Kidney (tissue), 22 donors: ENCODE data around the gene PTAFR. TPM values are rescaled to one million over a fixed set of nuclear protein-coding genes. Genes with fewer than 3 reads are reported as not detected.

ENCODE experiments used
- DNase-seq, 5 donors: peaks; one replicate each; pipeline ENCODE4 v3.0.0-alpha.2; 2013 to 2020
- FAIRE-seq: peaks from 2 replicates; lab custom pipeline; 2012; peaks lifted over from hg19 to GRCh38; lab: Jason Lieb, UNC
- H3K27ac ChIP-seq, 2 donors: one replicate each; pipeline ENCODE4 v1.7.0; 2013; ENCODE audit warnings: low read depth in 2 of 2, low read length in 2 of 2, inconsistent platforms in 1 of 2
- H3K27me3 ChIP-seq: one replicate; pipeline ENCODE4 v1.7.1; 2013; ENCODE audit warnings: low read length, inconsistent platforms; ENCODE audit not compliant: control insufficient read depth, insufficient read depth
- H3K36me3 ChIP-seq, 3 donors: one replicate each; pipeline versions ENCODE4 v1.7.0 to v1.7.1; 2013; ENCODE audit warnings: low read length in 3 of 3, control low read depth in 1 of 3, inconsistent platforms in 1 of 3; ENCODE audit not compliant: insufficient read depth in 3 of 3, control insufficient read depth in 2 of 3
- H3K4me1 ChIP-seq, 3 donors: one replicate each; pipeline versions ENCODE4 v1.7.0 to v1.7.1; 2013; ENCODE audit warnings: low read length in 3 of 3, inconsistent platforms in 1 of 3, low read depth in 1 of 3; ENCODE audit not compliant: control insufficient read depth in 2 of 3, insufficient read depth in 2 of 3
- H3K4me3 ChIP-seq, 3 donors: one replicate each; pipeline versions ENCODE4 v1.7.0 to v1.8.1; 2013; ENCODE audit warnings: low read length in 3 of 3, control low read depth in 1 of 3, inconsistent platforms in 1 of 3
- H3K9ac ChIP-seq, 3 donors: one replicate each; pipeline versions ENCODE4 v1.7.0 to v1.7.1; 2013; ENCODE audit warnings: low read length in 3 of 3, control low read depth in 1 of 3, inconsistent platforms in 1 of 3
- H3K9me3 ChIP-seq, 3 donors: one replicate each; pipeline versions ENCODE4 v1.7.0 to v1.7.1; 2013; ENCODE audit warnings: low read length in 3 of 3, control low read depth in 1 of 3, inconsistent platforms in 1 of 3; ENCODE audit not compliant: control insufficient read depth in 2 of 3, insufficient read depth in 1 of 3
- intact Hi-C: fragments of 100-400 bp; cut with DNase I; formaldehyde crosslinking; loops from one replicate; pipeline ENCODE4 v1.11.1; 2022
- long read RNA-seq, 10 donors: library from polyadenylated mRNA in 1 of 10; unstranded in 1 of 10; transcript quantifications; one replicate each; pipeline ENCODE4 v2.0.0 and lab custom pipeline, GENCODE V29; 2021 to 2026
- polyA plus RNA-seq: library from polyadenylated mRNA; stranded (reverse); fragments of 350-450 nt; fragmentation: Illumina TruSeq; extraction: RNeasy Lipid Tissue Mini Kit (QIAGEN cat#74804); gene quantifications from one replicate; pipeline ENCODE4 v1.2.3, GENCODE V29; 2014; ENCODE audit warnings: low read depth, low replicate concordance; ENCODE audit not compliant: insufficient read depth
- total RNA-seq: library from RNA; stranded (reverse); fragmentation: NEBNext Ultra II Directional; extraction: Animal tissue kit (Norgen Biotek cat#: 25700); gene quantifications from one replicate; pipeline ENCODE4 v1.2.1, GENCODE V29; 2021
- TF ChIP-seq, protein P1 (sequence below): IDR thresholded peaks from 3 replicates; pipeline ENCODE4 v1.5.1; 2012; ENCODE audit warnings: mild to moderate bottlenecking, moderate library complexity, borderline replicate concordance; ENCODE audit not compliant: insufficient read depth; ENCODE audit errors: extremely low read depth
- donor health status: control.
- donor health status: control.
- donor health status: control.
- donor health status: control.
- donor health status: control.
- donor health status: DM: yes; HTN: yes; CAD: no.
- donor health status: Normal renal cell carcinoma (clear cell type).

The PTAFR gene, protein sequence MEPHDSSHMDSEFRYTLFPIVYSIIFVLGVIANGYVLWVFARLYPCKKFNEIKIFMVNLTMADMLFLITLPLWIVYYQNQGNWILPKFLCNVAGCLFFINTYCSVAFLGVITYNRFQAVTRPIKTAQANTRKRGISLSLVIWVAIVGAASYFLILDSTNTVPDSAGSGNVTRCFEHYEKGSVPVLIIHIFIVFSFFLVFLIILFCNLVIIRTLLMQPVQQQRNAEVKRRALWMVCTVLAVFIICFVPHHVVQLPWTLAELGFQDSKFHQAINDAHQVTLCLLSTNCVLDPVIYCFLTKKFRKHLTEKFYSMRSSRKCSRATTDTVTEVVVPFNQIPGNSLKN
- total RNA-seq = 16.4 TPM
- polyA plus RNA-seq = 2.4 TPM
- long read RNA-seq, donor 1, full-length matches to known transcripts = 2 of 2 reads
- long read RNA-seq, donor 1, partial matches to known transcripts = 0 of 2 reads
- long read RNA-seq, donor 1, other reads (novel, unspliced or antisense) = 0 of 2 reads
- long read RNA-seq, donor 2, full-length matches to known transcripts = 1 of 1 reads
- long read RNA-seq, donor 2, partial matches to known transcripts = 0 of 1 reads
- long read RNA-seq, donor 2, other reads (novel, unspliced or antisense) = 0 of 1 reads
- long read RNA-seq, donor 3, full-length matches to known transcripts = 3 of 3 reads
- long read RNA-seq, donor 3, partial matches to known transcripts = 0 of 3 reads
- long read RNA-seq, donor 3, other reads (novel, unspliced or antisense) = 0 of 3 reads
- long read RNA-seq, donor 4 = 0 reads
- long read RNA-seq, donor 5 = 0 reads
- long read RNA-seq, donor 6 = 0 reads
- long read RNA-seq, donor 7, partial matches to known transcripts = 0 of 13 reads
- long read RNA-seq, donor 7, other reads (novel, unspliced or antisense) = 12 of 13 reads
- long read RNA-seq, donor 8, full-length matches to known transcripts = 1 of 1 reads
- long read RNA-seq, donor 8, partial matches to known transcripts = 0 of 1 reads
- long read RNA-seq, donor 8, other reads (novel, unspliced or antisense) = 0 of 1 reads
- long read RNA-seq, donor 9, full-length matches to known transcripts = 2 of 2 reads
- long read RNA-seq, donor 9, partial matches to known transcripts = 0 of 2 reads
- long read RNA-seq, donor 9, other reads (novel, unspliced or antisense) = 0 of 2 reads
- long read RNA-seq, donor 10, full-length matches to known transcripts = 1 of 1 reads
- long read RNA-seq, donor 10, partial matches to known transcripts = 0 of 1 reads
- long read RNA-seq, donor 10, other reads (novel, unspliced or antisense) = 0 of 1 reads

DNA sequence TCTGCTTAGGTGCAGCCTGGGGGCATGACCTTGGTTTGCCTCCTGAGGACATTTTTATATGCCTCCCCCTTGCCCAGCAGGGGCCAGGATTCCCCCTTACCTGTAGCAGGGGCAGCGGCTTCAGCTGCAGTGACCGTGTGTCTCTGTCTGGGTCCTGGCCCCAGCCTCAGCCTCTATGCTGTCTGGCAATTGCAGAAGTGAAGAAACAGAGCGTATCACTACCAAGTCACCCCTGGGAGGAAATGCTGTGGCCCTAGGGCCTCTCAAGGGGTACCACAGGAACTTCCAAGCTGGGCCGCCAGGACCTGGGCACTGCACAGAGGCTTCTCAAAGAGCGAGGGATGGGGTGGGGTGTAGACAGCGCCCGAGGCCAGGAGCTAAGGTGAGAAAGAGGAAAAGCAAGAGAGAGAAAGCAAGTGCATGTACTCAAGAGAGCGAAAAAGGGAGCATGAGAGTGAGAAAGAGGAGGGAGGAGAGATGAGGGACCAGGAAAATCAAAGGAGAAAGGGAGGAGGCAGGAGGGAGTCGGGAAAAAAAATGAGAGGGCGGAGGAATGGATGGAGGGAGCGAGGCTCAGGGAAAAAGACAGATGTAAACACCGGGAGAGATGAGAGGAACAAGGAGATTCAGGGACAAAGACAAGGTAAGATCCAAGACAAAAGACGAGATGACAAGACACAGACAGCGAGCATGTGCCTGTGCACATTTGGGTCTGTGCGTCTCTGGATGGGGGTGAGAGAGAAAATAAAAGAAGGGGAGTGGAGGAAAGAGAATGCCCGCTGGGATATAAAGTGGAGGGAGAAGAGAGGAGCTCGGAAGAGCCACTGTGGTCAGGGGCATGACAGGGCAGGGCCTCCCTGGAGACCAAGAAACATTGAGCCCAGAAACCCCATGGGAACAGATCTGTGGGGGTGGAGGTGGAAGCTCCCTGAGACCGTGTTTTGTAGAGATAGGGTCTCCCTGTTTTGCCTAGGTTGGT lies at the start of gene PTAFR:
TSS of gene PTAFR (minus strand) at position 199 of the 979 bp plus-strand sequence. CDS start 25,669 bp downstream, outside the sequence.
- Histone ChIP-seq H3K36me3 (no peaks in the 10 kb centered on the region), H3K27ac (no peak within 1 kb of the TSS), H3K4me3 (no peak within 1 kb of the TSS), H3K27me3 (no peaks in the 10 kb centered on the region), H3K9ac (no peak within 1 kb of the TSS), H3K4me1 (no peaks in the 10 kb centered on the region), H3K9me3 (no peaks in the 10 kb centered on the region)
- TF ChIP-seq, protein P1, sequence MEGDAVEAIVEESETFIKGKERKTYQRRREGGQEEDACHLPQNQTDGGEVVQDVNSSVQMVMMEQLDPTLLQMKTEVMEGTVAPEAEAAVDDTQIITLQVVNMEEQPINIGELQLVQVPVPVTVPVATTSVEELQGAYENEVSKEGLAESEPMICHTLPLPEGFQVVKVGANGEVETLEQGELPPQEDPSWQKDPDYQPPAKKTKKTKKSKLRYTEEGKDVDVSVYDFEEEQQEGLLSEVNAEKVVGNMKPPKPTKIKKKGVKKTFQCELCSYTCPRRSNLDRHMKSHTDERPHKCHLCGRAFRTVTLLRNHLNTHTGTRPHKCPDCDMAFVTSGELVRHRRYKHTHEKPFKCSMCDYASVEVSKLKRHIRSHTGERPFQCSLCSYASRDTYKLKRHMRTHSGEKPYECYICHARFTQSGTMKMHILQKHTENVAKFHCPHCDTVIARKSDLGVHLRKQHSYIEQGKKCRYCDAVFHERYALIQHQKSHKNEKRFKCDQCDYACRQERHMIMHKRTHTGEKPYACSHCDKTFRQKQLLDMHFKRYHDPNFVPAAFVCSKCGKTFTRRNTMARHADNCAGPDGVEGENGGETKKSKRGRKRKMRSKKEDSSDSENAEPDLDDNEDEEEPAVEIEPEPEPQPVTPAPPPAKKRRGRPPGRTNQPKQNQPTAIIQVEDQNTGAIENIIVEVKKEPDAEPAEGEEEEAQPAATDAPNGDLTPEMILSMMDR = no peak
- DNase-seq (no peak), FAIRE-seq (no peak)
- intact Hi-C loops = no loop called here

DNA sequence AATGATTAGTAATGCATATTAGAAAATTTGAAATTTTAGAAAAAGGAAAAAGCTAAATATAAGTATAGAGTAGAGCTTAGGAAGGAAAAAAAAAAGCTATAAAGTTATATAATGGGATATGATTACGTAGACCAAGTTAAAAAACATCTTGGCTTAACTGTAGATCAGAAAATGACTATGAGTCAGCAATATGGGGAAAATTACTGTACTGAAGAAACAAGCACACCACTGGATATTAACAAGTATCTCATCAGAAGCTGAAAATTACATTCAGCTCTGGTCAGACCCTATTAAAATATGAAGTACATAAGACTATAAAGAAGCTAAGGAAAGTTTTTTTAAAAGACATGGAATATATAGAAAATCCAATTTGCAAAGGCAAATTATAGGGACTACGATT lies 36.8 kb upstream of the PTAFR start:
- Histone ChIP-seq H3K36me3 (peaks cover 2 to 19% (median 17%) of the 10 kb centered on the region in 3 donors), H3K9me3 (no peaks in the 10 kb centered on the region), H3K27me3 (no peaks in the 10 kb centered on the region), H3K4me3 (no peak overlapping the region), H3K9ac (no peak overlapping the region), H3K27ac (no peak overlapping the region), H3K4me1 (no peaks in the 10 kb centered on the region)
- TF ChIP-seq, protein P1 = no peak
- DNase-seq (no peak), FAIRE-seq (no peak)
- intact Hi-C loops = no loop called here

DNA sequence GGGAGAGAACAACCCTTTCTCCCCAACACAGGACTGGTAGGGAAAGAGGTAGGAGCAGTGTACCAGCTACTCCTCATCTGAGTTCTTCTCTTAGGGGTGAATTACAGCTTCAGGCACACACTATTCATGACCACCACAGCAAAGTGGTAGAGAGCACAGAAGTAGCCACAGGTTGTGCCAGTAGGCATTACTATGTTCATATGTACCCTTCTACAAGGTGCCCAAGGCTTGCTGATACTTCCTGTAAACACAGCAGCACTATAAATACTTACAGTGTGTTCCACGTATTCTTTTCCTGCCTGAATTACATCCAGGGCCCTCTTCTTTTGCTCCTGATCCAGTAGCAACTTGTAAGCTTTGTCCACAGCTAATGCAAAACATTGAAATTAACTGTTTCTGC lies 33.2 kb upstream of the PTAFR start:
- Histone ChIP-seq H3K27me3 (no peaks in the 10 kb centered on the region), H3K9me3 (no peaks in the 10 kb centered on the region), H3K4me3 (no peak overlapping the region), H3K27ac (no peak overlapping the region), H3K9ac (no peak overlapping the region), H3K4me1 (no peaks in the 10 kb centered on the region), H3K36me3 (peaks cover 2 to 22% (median 20%) of the 10 kb centered on the region in 3 donors)
- intact Hi-C loops = loop anchor here (10.0 kb wide), 1 partner anchor 105 kb away; no protein-coding TSS in a partner anchor
- DNase-seq (no peak), FAIRE-seq (no peak)
- TF ChIP-seq, protein P1 = no peak
